Cardiac fibroblast (primary cell): ENCODE measurements around the gene ZNF618.

ENCODE experiments used
- DNase-seq, 2 donors: peaks; one replicate each; pipeline versions ENCODE4 v3.0.0 to v3.0.0-alpha.2; 2010; ENCODE audit warnings: low read depth in 2 of 2
- H3K4me3 ChIP-seq, 2 donors: replicated peaks in 1 of 2; 1 replicate in 1 of 2; 2 replicates in 1 of 2; pipeline ENCODE4 v1.5.1; 2011; ENCODE audit warnings: low read depth in 2 of 2, low read length in 2 of 2, mild to moderate bottlenecking in 2 of 2, moderate library complexity in 1 of 2
- CTCF ChIP-seq: IDR thresholded peaks from one replicate; pipeline ENCODE4 v1.5.1; 2011; ENCODE audit warnings: low read depth, mild to moderate bottlenecking, low read length, inconsistent platforms

The ZNF618 gene

GRCh38 chr9:113872485-113873143 is 3.5 kb upstream of the ZNF618 start:
- no peak overlapping the region for H3K4me3 ChIP-seq
- TF ChIP-seq CTCF: no peak
- no peak for DNase-seq

DNA sequence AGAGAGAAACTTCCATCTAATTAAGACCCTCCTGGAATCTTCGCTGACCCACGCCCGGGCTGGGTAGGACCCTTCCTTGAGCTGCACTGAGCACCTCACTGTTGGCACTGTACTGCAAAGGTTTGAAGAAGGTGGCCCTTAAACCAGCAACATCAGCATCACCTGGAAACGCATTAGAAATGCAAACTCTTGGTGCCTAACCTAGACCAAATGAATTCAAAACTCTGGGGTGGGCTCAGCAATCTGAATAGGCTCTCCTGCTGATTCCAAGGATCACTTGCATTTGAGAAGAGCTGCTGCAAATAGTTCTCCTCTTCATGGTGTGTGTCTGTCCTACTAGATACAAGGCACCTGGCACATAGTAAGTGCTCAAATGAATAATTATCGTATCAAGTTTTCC is 2.7 kb upstream of the ZNF618 start:
- no peak for DNase-seq
- no peak for TF ChIP-seq CTCF
- H3K4me3 ChIP-seq: no peak overlapping the region

GRCh38 chr9:113873926-113874325 is 2.2 kb upstream of the ZNF618 start:
- TF ChIP-seq CTCF: no peak
- no peak overlapping the region for H3K4me3 ChIP-seq
- DNase-seq: no peak

DNA sequence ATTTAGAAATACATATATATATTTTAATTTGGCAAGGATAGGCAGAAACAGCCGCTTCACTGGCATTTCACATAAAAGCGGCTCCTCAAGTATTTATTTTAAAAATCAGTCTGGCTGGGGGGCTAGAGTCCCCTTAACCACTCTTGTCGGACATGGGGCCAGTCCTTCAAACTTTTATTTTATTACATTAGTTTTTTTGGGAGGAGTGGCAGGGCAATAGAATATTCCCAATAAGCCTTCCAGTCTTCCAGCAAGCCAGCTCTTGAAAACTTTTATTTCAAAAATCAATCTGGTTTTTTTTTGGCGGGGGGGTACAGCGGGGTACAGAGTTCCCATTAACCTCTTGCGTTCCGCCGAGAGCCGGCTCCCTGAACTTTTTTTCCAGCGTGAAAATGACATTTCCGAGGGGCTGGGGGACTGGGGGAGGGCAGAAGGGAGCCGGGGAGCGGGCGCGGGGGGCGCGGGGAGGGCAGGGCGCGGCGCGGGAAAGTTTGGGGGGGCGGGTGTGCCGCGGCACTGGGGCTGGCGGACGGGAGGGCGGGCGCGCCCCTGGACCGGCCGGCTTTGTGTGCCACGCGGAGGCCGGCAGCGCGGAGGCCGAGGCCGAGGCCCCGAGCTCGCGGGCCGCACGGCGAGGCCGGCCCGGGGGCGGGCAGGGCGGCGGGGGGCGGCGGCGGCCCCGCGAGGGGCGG is 504 bp upstream of the ZNF618 start:
- peak in 1 of 2 donors; percentile 44 for DNase-seq
- peak overlapping the region; percentile 32 to 41 for H3K4me3 ChIP-seq
- TF ChIP-seq CTCF: no peak

DNA sequence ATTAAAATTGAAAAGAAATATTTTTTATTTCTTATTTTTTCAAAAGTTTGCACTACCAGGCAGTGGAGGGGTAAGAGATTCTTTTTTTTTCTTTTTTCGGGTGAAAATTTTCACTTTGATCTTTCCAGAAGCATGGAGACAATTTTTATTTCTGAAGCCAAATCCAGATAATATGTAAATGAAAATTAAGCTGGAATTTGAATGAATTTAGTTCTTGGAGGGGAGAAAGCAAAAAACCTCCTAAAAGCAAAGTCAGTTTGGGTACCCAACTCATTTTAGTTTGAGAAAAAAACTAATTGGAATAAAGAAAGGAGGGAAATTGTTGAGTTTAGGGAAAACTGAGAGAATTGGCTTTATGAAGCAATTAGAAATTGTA is 872 bp downstream of the ZNF618 start:
- no peak for DNase-seq
- no peak for TF ChIP-seq CTCF
- H3K4me3 ChIP-seq: peak overlapping the region; percentile 63 to 72

GRCh38 chr9:113879318-113879717 is 3.2 kb downstream of the ZNF618 start:
- H3K4me3 ChIP-seq: no peak overlapping the region
- no peak for TF ChIP-seq CTCF
- DNase-seq: peak in 1 of 2 donors; percentile 17
